HG03064 (cell line): ENCODE measurements around the gene SYDE2.

Experiments used
- ATAC-seq: cut with Tn5 transposase; IDR thresholded peaks from one replicate; pipeline ENCODE4 v1.9.1; 2021; ENCODE audit warnings: low read depth; ENCODE audit not compliant: unreplicated experiment

The SYDE2 gene

DNA sequence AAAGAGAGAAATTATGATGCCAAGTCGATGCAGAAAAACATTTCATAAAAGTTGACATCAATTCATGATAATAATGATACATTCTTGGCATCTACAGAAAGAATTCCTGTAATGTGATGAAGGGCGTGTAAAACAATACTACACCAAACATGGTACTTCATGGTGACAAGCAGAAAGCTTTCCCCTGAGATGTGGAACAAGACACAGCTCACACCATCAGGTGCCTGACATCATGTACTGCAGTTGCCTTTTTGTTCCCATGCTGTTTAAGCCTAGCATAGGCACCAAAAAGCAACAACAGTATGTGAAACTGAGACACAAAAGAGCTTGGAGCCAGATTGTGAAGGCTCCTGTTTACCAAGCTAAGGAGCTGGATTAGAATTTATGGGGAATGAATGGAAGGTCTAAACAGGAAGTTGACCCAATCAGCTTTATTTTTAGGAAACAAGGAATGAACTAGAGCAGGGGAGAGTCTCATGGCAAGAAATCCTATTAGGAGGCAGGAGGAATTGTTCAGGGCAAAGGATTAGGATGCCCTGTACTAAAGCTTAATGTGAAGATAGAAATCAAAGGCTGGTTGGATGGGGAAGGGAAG is 67.2 kb downstream of the SYDE2 start:
- no peak for ATAC-seq

GRCh38 chr1:85132078-85132720 is 68.6 kb downstream of the SYDE2 start:
- ATAC-seq: no peak

DNA sequence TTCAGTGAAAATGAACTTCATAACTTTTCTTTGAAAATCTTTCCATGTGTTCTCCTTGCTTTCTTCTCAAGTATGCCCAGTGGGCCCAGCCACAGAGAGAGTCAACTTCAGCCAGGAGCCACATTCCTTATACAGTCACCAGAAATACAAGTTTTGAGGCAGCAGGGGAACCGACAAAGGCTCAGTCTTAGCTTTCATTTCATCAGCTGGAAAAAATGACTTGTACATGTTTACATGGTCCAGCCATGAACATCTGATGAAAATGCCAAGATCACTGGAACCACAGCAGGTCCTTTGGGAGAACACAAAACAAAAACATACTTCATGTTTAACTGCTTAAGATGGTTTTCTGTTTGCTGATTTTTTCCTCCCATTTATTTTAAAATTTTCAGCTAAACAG is 72.5 kb downstream of the SYDE2 start:
- no peak for ATAC-seq

- ATAC-seq: no peak
Observed at GRCh38 chr1:85125891-85126290, 74.9 kb downstream of the SYDE2 start.

DNA sequence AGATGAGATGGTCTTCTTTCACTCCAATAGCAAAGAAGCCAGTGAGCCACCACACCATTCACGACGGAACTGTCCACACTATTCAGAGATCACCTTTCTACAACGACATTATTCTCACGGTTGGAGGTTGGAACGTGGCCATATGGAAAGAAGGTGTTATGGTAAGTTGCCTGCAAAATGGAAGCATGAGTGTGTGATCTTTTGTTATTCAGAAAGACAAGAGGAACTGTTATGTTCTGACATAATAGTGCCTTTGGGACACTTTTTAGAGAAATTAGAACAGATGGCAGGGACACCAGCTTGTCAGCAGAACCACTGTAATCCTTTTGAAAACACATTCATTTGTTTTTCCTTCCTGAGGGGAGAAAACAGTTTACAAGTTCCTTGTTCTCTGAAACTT is 76.7 kb downstream of the SYDE2 start:
- no peak for ATAC-seq

- ATAC-seq: no peak
Observed at GRCh38 chr1:85122169-85122568, 78.6 kb downstream of the SYDE2 start.

DNA sequence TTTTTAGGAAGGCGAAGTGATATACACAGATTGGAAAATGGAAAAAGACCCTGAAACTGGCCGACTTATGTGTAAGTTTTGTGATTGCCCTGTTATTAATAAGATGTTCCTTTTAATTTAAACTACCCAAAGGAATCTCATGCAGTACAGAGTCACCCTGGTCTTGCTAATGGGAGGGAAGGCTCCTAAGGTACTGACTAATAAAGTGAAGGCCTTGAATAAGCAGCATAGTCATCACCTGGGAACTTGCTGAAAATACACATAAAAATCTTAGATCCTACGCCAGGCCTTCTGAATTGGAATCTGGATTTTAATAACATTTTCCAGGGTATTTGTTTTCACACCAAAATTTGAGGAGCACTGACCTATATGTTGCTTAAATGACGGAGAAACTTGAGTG is 79.1 kb downstream of the SYDE2 start:
- ATAC-seq: no peak

DNA sequence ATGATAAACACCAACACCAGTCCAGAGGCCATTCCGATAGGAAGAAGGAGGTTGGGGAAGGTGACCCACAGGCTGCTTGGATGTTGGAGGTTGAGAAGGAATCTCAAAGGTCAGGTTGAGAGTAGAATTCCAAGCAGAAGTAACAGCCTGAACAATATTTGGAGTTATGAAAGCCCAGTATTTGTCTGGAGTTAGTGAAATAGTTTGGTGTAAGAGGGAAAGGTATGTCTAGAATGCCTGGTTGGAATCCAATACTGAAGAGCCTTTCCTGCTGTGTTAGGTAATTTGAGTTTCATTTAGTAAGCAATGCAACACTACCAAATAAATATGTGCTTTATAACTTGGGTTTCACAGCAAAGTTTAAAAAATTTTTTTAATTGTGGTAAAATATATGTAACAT is 82.1 kb downstream of the SYDE2 start:
- ATAC-seq: no peak

DNA sequence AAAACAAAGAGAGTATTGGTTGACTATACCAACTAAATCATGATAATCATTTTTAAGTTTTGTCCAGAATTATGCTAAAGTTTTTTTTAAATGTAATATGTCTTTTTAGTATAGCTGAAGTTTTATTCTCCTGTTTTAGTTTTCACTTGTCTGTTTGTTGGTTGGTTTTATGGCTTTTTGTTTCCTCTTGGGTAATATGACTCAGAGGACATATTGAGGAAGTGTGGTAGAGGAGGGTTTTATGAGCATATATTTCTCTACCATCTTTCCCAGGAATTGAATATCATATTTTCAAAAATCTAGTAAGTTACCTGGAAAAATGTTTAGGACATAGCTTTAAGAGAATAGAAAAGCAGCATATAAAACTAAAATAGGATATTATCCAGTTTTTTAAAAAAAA is 84.0 kb downstream of the SYDE2 start:
- ATAC-seq: no peak

DNA sequence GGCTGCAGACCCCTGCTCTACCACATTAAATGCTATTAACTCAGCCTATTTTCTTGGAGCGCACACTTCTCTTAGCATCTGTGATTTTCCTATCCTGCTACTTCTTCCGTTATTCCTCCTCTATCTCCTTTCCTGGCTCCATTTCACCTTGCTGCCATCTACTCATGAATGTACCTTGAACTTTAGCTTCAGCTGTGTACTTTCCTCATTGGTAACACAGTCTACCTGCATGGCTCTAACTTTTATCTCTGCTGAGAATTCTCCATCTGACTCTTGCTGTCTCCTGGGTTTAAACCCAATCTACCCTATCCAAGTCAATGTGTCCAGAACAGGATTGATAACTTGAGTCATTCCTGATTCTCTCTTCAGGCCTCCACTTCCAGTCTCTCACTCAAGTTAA is 84.9 kb downstream of the SYDE2 start:
- no peak for ATAC-seq

DNA sequence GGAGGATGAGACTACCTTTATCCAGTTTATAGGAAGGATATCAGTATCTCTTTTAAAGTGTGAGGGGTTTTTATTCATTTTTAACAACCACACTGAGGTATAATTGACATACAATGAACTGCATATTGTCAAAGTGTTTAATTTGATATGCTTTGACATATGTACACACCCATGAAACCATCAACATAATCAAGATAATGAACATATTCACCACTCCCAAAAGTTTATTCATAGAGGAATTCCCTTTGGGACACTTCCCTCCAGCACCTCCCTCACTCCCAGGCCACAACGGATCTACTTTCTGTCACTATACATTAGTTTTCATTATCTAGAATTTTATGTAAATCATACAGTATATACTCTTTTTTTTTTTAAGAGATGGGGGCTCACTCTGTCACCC is 89.1 kb downstream of the SYDE2 start:
- ATAC-seq: no peak

- ATAC-seq: no peak
Observed at GRCh38 chr1:85109475-85109874, 91.3 kb downstream of the SYDE2 start.
